ENCODE data around the gene TIMM44. TPM values are rescaled to one million over a fixed set of nuclear protein-coding genes. Genes with fewer than 3 reads are reported as not detected.

TIMM44 gene
- total and polyA plus RNA-seq, 4 donors, result 17.7 to 35.8 (median 26.6) TPM

DNA sequence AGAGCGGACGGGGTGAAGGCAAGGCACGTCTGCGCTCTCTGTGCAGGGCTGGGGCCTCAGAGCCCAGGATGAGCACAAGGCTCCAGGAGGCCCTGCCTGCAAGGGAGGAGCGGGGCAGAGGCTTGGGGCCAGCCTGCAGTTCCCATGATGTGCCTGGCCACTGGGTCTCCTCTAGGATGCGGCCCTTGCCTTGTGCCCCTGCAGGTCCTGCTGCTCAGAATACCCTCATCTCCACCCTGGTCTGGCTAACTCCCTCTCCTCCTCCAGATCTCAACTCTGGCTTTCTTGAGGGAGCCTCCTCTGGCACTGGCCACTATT is 34.2 kb upstream of the TIMM44 start (continued):
- TF ChIP-seq, protein P1, sequence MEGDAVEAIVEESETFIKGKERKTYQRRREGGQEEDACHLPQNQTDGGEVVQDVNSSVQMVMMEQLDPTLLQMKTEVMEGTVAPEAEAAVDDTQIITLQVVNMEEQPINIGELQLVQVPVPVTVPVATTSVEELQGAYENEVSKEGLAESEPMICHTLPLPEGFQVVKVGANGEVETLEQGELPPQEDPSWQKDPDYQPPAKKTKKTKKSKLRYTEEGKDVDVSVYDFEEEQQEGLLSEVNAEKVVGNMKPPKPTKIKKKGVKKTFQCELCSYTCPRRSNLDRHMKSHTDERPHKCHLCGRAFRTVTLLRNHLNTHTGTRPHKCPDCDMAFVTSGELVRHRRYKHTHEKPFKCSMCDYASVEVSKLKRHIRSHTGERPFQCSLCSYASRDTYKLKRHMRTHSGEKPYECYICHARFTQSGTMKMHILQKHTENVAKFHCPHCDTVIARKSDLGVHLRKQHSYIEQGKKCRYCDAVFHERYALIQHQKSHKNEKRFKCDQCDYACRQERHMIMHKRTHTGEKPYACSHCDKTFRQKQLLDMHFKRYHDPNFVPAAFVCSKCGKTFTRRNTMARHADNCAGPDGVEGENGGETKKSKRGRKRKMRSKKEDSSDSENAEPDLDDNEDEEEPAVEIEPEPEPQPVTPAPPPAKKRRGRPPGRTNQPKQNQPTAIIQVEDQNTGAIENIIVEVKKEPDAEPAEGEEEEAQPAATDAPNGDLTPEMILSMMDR (IDR thresholded peaks at IDR 0.05; ENCODE audit: low read depth, low read length, missing input control), result no peak

DNA sequence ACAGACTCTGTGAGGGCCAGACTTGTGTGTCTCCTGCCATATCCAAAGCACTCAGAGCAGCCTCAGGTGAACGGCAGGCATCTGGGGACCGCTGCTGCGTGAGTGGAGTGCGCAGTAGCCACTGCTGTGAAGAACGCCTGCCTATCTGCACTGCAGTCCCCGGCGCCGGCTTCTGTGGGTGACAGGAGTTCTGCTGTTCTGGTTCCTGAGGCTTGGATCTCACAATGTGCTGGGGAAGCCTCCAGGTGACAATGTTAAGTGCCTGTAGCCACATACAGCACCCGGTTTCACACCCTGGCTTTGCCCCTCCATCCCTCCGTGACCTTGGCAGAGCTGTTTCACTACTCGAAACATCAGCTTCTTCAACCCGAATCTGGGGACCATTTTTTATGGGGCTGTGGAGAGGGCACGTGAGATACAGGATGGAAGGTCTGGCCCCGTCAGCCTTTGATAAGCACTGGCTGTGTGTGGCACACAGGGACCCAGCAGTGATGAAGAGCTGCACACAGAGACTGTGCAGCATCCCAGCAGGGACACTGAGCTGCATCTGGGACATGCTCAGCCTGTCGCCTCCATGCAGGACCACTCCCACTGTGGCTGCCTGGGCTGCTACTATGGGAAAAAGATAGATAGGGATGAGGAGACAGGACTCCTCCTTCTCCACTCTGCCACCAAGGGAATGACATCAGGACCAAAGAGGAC is 33.7 kb upstream of the TIMM44 start:
- Histone ChIP-seq H3K9ac (ENCODE audit: low read depth in 1 of 2, low read length in 2 of 2) (no peak overlapping the region), H3K27me3 (ENCODE audit: control insufficient read depth in 4 of 4, insufficient read depth in 4 of 4, low read length in 3 of 4) (no peaks in the 10 kb centered on the region), H3K36me3 (ENCODE audit: control insufficient read depth in 4 of 4, insufficient read depth in 3 of 4, low read depth in 1 of 4, low read length in 3 of 4) (peaks cover 0 to 18% (median 9%) of the 10 kb centered on the region in 4 donors), H3K27ac (ENCODE audit: low read depth in 1 of 2, low read length in 2 of 2) (no peak overlapping the region), H3K9me3 (ENCODE audit: control insufficient read depth in 4 of 4, low read length in 3 of 4) (no peaks in the 10 kb centered on the region), H3K4me3 (ENCODE audit: low read depth in 1 of 3, low read length in 3 of 3) (no peak overlapping the region), H3K4me1 (ENCODE audit: control insufficient read depth in 4 of 4, insufficient read depth in 4 of 4, low read length in 3 of 4) (peaks cover 16 to 47% (median 36%) of the 10 kb centered on the region in 4 donors)
- DNase-seq (ENCODE audit: low spot score), result no peak
- whole genome bisulfite sequencing, result 98% methylated on average over 15 of the region's 15 CpGs
- no peak for TF ChIP-seq SP1 (IDR thresholded peaks at IDR 0.05)
- TF ChIP-seq FOXA1 (IDR thresholded peaks at IDR 0.05), result no peak
- TF ChIP-seq, protein P2, sequence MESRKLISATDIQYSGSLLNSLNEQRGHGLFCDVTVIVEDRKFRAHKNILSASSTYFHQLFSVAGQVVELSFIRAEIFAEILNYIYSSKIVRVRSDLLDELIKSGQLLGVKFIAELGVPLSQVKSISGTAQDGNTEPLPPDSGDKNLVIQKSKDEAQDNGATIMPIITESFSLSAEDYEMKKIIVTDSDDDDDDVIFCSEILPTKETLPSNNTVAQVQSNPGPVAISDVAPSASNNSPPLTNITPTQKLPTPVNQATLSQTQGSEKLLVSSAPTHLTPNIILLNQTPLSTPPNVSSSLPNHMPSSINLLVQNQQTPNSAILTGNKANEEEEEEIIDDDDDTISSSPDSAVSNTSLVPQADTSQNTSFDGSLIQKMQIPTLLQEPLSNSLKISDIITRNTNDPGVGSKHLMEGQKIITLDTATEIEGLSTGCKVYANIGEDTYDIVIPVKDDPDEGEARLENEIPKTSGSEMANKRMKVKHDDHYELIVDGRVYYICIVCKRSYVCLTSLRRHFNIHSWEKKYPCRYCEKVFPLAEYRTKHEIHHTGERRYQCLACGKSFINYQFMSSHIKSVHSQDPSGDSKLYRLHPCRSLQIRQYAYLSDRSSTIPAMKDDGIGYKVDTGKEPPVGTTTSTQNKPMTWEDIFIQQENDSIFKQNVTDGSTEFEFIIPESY (IDR thresholded peaks at IDR 0.05), result no peak
- TF ChIP-seq TAF1 (conservative IDR thresholded peaks at IDR 0.05), result no peak
- TF ChIP-seq, protein P3, sequence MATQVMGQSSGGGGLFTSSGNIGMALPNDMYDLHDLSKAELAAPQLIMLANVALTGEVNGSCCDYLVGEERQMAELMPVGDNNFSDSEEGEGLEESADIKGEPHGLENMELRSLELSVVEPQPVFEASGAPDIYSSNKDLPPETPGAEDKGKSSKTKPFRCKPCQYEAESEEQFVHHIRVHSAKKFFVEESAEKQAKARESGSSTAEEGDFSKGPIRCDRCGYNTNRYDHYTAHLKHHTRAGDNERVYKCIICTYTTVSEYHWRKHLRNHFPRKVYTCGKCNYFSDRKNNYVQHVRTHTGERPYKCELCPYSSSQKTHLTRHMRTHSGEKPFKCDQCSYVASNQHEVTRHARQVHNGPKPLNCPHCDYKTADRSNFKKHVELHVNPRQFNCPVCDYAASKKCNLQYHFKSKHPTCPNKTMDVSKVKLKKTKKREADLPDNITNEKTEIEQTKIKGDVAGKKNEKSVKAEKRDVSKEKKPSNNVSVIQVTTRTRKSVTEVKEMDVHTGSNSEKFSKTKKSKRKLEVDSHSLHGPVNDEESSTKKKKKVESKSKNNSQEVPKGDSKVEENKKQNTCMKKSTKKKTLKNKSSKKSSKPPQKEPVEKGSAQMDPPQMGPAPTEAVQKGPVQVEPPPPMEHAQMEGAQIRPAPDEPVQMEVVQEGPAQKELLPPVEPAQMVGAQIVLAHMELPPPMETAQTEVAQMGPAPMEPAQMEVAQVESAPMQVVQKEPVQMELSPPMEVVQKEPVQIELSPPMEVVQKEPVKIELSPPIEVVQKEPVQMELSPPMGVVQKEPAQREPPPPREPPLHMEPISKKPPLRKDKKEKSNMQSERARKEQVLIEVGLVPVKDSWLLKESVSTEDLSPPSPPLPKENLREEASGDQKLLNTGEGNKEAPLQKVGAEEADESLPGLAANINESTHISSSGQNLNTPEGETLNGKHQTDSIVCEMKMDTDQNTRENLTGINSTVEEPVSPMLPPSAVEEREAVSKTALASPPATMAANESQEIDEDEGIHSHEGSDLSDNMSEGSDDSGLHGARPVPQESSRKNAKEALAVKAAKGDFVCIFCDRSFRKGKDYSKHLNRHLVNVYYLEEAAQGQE (IDR thresholded peaks at IDR 0.05), result no peak
- TF ChIP-seq FOXA2 (IDR thresholded peaks at IDR 0.05), result no peak
- TF ChIP-seq YY1 (IDR thresholded peaks at IDR 0.05), result no peak
- TF ChIP-seq RXRA (IDR thresholded peaks at IDR 0.05), result no peak

DNA sequence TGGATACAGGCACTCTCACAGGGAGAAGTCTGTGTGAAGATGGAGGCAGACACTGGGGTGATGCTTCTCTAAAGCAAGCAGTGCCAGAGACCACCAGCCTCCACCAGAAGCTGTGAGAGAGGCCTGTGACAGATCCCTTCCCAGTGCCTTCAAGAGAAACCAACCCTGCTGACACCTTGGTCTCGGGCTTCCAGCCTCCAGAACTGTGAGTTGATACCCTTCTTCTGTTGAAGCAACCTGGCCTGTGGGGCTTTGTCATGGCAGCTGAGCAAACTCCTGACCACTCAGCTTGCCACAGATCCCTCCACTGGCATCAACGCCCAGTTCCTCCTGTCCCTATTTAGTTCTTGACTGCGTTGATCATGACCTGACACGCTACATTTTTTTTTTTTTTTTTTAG is 33.0 kb upstream of the TIMM44 start:
- 97% methylated on average over 4 of the region's 4 CpGs for WGBS
- peaks cover 14 to 47% (median 38%) of the 10 kb centered on the region in 4 donors for H3K4me1 ChIP-seq (ENCODE audit: control insufficient read depth in 4 of 4, insufficient read depth in 4 of 4, low read length in 3 of 4)
- H3K27me3 ChIP-seq (ENCODE audit: control insufficient read depth in 4 of 4, insufficient read depth in 4 of 4, low read length in 3 of 4), result no peaks in the 10 kb centered on the region
- no peaks in the 10 kb centered on the region for H3K9me3 ChIP-seq (ENCODE audit: control insufficient read depth in 4 of 4, low read length in 3 of 4)
- no peak overlapping the region for H3K4me3 ChIP-seq (ENCODE audit: low read depth in 1 of 3, low read length in 3 of 3)
- H3K27ac ChIP-seq (ENCODE audit: low read depth in 1 of 2, low read length in 2 of 2), result no peak overlapping the region
- no peak overlapping the region for H3K9ac ChIP-seq (ENCODE audit: low read depth in 1 of 2, low read length in 2 of 2)
- DNase-seq (ENCODE audit: low spot score), result no peak
- peaks cover 0 to 16% (median 10%) of the 10 kb centered on the region in 4 donors for H3K36me3 ChIP-seq (ENCODE audit: control insufficient read depth in 4 of 4, insufficient read depth in 3 of 4, low read depth in 1 of 4, low read length in 3 of 4)
- TF ChIP-seq HNF4A (conservative IDR thresholded peaks at IDR 0.05), result no peak
- TF ChIP-seq, protein P4, sequence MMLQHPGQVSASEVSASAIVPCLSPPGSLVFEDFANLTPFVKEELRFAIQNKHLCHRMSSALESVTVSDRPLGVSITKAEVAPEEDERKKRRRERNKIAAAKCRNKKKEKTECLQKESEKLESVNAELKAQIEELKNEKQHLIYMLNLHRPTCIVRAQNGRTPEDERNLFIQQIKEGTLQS (IDR thresholded peaks at IDR 0.05), result no peak
- TF ChIP-seq FOXA1 (IDR thresholded peaks at IDR 0.05), result no peak
- no peak for TF ChIP-seq EGR1 (IDR thresholded peaks at IDR 0.05; ENCODE audit: low read depth in 2 of 2)
- TF ChIP-seq, protein P2 (IDR thresholded peaks at IDR 0.05), result no peak
- TF ChIP-seq RAD21 (IDR thresholded peaks at IDR 0.05), result no peak
- TF ChIP-seq, protein P3 (IDR thresholded peaks at IDR 0.05), result no peak
- TF ChIP-seq TAF1 (conservative IDR thresholded peaks at IDR 0.05), result no peak
- TF ChIP-seq GABPA (IDR thresholded peaks at IDR 0.05 in 1 of 2, conservative IDR thresholded peaks at IDR 0.05 in 1 of 2), result no peak
- TF ChIP-seq HNF4G (IDR thresholded peaks at IDR 0.05), result no peak
- no peak for TF ChIP-seq FOXA2 (IDR thresholded peaks at IDR 0.05)
- TF ChIP-seq NR2F2 (IDR thresholded peaks at IDR 0.05), result no peak
- TF ChIP-seq RXRA (IDR thresholded peaks at IDR 0.05), result no peak
- TF ChIP-seq SP1 (IDR thresholded peaks at IDR 0.05), result no peak
